HS-27A (cell line): ENCODE data around the gene INHA.

Experiments used
- DNase-seq: peaks from one replicate; pipeline ENCODE4 v3.0.0-alpha.2; 2012; ENCODE audit warnings: low read depth, missing footprints

INHA gene

GRCh38 chr2:219559156-219559915, 12.8 kb upstream of the INHA start:
- no peak for DNase-seq

- no peak for DNase-seq
Observed at GRCh38 chr2:219560037-219560892, 11.8 kb upstream of the INHA start.

GRCh38 chr2:219560893-219561178, 11.3 kb upstream of the INHA start:
- DNase-seq = no peak

GRCh38 chr2:219561179-219562048, 10.7 kb upstream of the INHA start:
- no peak for DNase-seq

- no peak for DNase-seq
Observed at GRCh38 chr2:219562049-219563020, 9.8 kb upstream of the INHA start.

GRCh38 chr2:219563271-219563928, 8.7 kb upstream of the INHA start:
- no peak for DNase-seq

- DNase-seq = no peak
Observed at GRCh38 chr2:219565130-219566080, 6.7 kb upstream of the INHA start.

GRCh38 chr2:219566640-219567039, 5.5 kb upstream of the INHA start:
- DNase-seq = no peak

- DNase-seq = no peak
Observed at GRCh38 chr2:219567131-219567530, 5.0 kb upstream of the INHA start.

GRCh38 chr2:219567791-219568361, 4.2 kb upstream of the INHA start:
- no peak for DNase-seq

GRCh38 chr2:219569041-219569440, 3.1 kb upstream of the INHA start:
- no peak for DNase-seq

GRCh38 chr2:219569635-219570034, 2.5 kb upstream of the INHA start:
- DNase-seq = no peak

- no peak for DNase-seq
Observed at GRCh38 chr2:219570194-219570923, 1.8 kb upstream of the INHA start.

- no peak for DNase-seq
Observed at GRCh38 chr2:219570924-219571310, 1.2 kb upstream of the INHA start.

- DNase-seq = no peak
Observed at GRCh38 chr2:219571311-219572236, 536 bp upstream of the INHA start, which contains the start of gene OBSL1. OBSL1 (minus strand) TSS chr2:219571539; CDS start chr2:219571232, 307 bp downstream.

GRCh38 chr2:219573166-219573565, 1.1 kb downstream of the INHA start:
- DNase-seq = no peak
